Measurements from ENCODE around the gene NID1.

DNA sequence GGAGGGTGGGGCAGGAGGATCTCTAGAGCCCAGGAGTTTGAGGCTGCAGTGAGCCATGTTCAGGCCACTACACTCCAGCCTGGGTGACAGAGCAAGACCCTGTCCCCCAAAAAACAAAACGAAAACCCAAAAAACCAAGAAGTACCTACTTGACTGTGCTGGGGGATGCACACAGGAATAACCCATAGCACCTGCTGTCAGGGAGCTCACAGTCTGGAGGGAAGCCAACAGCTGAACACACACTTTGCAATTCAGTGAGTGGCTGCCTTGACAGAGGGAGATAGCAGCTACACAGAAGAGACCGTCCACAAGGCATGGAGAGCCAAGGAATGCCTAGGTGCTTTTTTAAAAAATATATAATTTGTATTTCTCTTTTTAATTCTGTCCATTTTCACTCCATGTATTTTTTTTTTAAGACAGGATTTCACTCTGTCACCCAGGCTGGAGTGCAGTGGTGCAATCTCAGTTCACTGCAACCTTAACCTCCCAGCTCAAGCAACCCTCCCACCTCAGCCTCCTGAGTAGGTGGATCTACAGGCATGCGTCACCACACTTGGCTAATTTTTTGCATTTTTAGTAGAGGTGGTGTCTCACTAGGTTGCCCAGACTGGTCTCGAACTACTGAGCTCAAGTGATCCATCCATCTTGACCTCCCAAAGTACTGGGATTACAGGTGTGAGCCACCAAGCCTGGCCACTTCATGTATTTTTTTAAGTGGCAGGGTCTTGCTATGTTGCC is 68.7 kb downstream of the NID1 start:
- TF ChIP-seq SP1 (CRISPR knock-in tag; conservative IDR thresholded peaks at IDR 0.05) (no peak), ZNF138 (CRISPR knock-in tag; conservative IDR thresholded peaks at IDR 0.05) (no peak), CTCF (IDR thresholded peaks at IDR 0.05) (no peak), ESRRA (CRISPR knock-in tag; IDR thresholded peaks at IDR 0.05; ENCODE audit: borderline replicate concordance) (no peak)
